HL-60 (cell line): Measurements from ENCODE around the gene NAALADL2.

Source experiments
- GABPA ChIP-seq: IDR thresholded peaks from 2 replicates; pipeline ENCODE4 v1.6.1; 2012; ENCODE audit warnings: low read depth
- TF ChIP-seq, protein P1 (sequence below): IDR thresholded peaks from one replicate; pipeline ENCODE4 v1.5.1; 2011; ENCODE audit warnings: low read length, control low read depth, inconsistent platforms; ENCODE audit not compliant: insufficient read depth
- TF ChIP-seq, protein P2 (sequence below): IDR thresholded peaks from 2 replicates; pipeline ENCODE4 v1.6.1; 2012; ENCODE audit warnings: low read depth; ENCODE audit not compliant: insufficient replicate concordance

DNA sequence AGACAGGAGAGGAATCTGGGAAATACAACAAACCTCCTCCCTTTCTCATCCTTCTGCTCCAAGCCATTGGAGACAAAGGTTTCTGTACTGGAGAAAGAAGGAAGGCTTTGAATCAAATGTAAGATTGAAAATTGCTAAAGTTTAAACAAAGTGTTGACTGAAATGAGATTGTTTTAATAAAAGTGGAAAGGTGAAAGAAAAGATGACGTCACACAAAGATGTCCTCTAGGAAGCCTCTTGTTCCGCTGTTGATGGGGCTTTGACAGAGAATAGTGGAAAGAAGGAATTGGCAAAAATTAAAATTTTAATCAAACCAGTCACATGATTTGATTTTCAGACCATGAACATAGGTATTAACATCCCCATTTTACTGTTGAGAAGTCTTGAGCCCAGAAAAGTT lies 967.6 kb downstream of the NAALADL2 start:
- TF ChIP-seq, protein P1, sequence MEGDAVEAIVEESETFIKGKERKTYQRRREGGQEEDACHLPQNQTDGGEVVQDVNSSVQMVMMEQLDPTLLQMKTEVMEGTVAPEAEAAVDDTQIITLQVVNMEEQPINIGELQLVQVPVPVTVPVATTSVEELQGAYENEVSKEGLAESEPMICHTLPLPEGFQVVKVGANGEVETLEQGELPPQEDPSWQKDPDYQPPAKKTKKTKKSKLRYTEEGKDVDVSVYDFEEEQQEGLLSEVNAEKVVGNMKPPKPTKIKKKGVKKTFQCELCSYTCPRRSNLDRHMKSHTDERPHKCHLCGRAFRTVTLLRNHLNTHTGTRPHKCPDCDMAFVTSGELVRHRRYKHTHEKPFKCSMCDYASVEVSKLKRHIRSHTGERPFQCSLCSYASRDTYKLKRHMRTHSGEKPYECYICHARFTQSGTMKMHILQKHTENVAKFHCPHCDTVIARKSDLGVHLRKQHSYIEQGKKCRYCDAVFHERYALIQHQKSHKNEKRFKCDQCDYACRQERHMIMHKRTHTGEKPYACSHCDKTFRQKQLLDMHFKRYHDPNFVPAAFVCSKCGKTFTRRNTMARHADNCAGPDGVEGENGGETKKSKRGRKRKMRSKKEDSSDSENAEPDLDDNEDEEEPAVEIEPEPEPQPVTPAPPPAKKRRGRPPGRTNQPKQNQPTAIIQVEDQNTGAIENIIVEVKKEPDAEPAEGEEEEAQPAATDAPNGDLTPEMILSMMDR = no peak
- no peak for TF ChIP-seq GABPA
- TF ChIP-seq, protein P2, sequence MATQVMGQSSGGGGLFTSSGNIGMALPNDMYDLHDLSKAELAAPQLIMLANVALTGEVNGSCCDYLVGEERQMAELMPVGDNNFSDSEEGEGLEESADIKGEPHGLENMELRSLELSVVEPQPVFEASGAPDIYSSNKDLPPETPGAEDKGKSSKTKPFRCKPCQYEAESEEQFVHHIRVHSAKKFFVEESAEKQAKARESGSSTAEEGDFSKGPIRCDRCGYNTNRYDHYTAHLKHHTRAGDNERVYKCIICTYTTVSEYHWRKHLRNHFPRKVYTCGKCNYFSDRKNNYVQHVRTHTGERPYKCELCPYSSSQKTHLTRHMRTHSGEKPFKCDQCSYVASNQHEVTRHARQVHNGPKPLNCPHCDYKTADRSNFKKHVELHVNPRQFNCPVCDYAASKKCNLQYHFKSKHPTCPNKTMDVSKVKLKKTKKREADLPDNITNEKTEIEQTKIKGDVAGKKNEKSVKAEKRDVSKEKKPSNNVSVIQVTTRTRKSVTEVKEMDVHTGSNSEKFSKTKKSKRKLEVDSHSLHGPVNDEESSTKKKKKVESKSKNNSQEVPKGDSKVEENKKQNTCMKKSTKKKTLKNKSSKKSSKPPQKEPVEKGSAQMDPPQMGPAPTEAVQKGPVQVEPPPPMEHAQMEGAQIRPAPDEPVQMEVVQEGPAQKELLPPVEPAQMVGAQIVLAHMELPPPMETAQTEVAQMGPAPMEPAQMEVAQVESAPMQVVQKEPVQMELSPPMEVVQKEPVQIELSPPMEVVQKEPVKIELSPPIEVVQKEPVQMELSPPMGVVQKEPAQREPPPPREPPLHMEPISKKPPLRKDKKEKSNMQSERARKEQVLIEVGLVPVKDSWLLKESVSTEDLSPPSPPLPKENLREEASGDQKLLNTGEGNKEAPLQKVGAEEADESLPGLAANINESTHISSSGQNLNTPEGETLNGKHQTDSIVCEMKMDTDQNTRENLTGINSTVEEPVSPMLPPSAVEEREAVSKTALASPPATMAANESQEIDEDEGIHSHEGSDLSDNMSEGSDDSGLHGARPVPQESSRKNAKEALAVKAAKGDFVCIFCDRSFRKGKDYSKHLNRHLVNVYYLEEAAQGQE = no peak
